IPS-11a (cell line): ENCODE measurements around the gene PCDHA9.
"Not testable (repeated sequence)": the region's sequence is repeated elsewhere in the genome, so short reads cannot be mapped to it uniquely, and the experiment has no call there.

Experiments used
- H3K4me3 ChIP-seq: one replicate; pipeline ENCODE4 v1.5.1; 2013; ENCODE audit warnings: low read depth, low read length, control low read depth

Gene PCDHA9

GRCh38 chr5:140833993-140834392 is 14.2 kb upstream of the PCDHA9 start, which contains the start of gene PCDHA7:
PCDHA7 (plus strand) TSS chr5:140834269; CDS start chr5:140834384, 115 bp downstream.
- peak within 1 kb of the TSS; percentile 35 for H3K4me3 ChIP-seq

GRCh38 chr5:140834439-140835008 is 13.7 kb upstream of the PCDHA9 start:
- H3K4me3 ChIP-seq: peak overlapping the region; percentile 35

- H3K4me3 ChIP-seq: no peak overlapping the region
Observed at GRCh38 chr5:140835622-140836510, 12.3 kb upstream of the PCDHA9 start.

GRCh38 chr5:140840978-140841962 is 6.9 kb upstream of the PCDHA9 start, which contains the start of gene PCDHA8:
PCDHA8 (plus strand) TSS chr5:140841187; CDS start chr5:140841322, 135 bp downstream.
- H3K4me3 ChIP-seq: no peak within 1 kb of the TSS

GRCh38 chr5:140842798-140843733 is 5.1 kb upstream of the PCDHA9 start:
- no peak overlapping the region for H3K4me3 ChIP-seq

- H3K4me3 ChIP-seq: not testable (repeated sequence)
Observed at GRCh38 chr5:140849831-140850634, 1.9 kb downstream of the PCDHA9 start.

GRCh38 chr5:140855772-140856674 is 7.8 kb downstream of the PCDHA9 start, which contains the start of gene PCDHA10:
PCDHA10 (plus strand) TSS chr5:140855897; CDS start chr5:140856049, 152 bp downstream.
- H3K4me3 ChIP-seq: peak within 1 kb of the TSS; percentile 36

- H3K4me3 ChIP-seq: no peak overlapping the region
Observed at GRCh38 chr5:140857177-140857986, 9.2 kb downstream of the PCDHA9 start.

GRCh38 chr5:140857987-140858240 is 9.7 kb downstream of the PCDHA9 start:
- H3K4me3 ChIP-seq: no peak overlapping the region

GRCh38 chr5:140862441-140863295 is 14.5 kb downstream of the PCDHA9 start:
- no peak overlapping the region for H3K4me3 ChIP-seq

- H3K4me3 ChIP-seq: peak within 1 kb of the TSS; percentile 55
Observed at GRCh38 chr5:140868721-140869554, 20.8 kb downstream of the PCDHA9 start, which contains the start of gene PCDHA11. PCDHA11 (plus strand) TSS chr5:140868957; CDS start chr5:140869104, 147 bp downstream.

- H3K4me3 ChIP-seq: no peak overlapping the region
Observed at GRCh38 chr5:140869555-140869886, 21.3 kb downstream of the PCDHA9 start.

- no peak overlapping the region for H3K4me3 ChIP-seq
Observed at GRCh38 chr5:140870221-140871201, 22.3 kb downstream of the PCDHA9 start.
